Hepatocyte (in vitro differentiated cells): Measurements from ENCODE around the gene DGKZ. TPM values are rescaled to one million over a fixed set of nuclear protein-coding genes. Genes with fewer than 3 reads are reported as not detected.

Source experiments
- DNase-seq: peaks from one replicate; pipeline ENCODE4 v3.0.0-alpha.2; 2016; ENCODE audit warnings: low spot score
- H2AFZ ChIP-seq: fragments of 200-600 bp; sonication (generic); 2 replicates; pipeline ENCODE4 v1.6.0; 2016; ENCODE audit warnings: antibody characterized with exemption, mild to moderate bottlenecking
- H3K27ac ChIP-seq: fragments of 200-600 bp; sonication (generic); 2 replicates; pipeline ENCODE4 v1.5.1; 2016; ENCODE audit warnings: mild to moderate bottlenecking
- H3K27me3 ChIP-seq: fragments of 200-600 bp; sonication (generic); 2 replicates; pipeline ENCODE4 v1.6.1; 2016
- H3K36me3 ChIP-seq: fragments of 200-600 bp; sonication (generic); replicated peaks from 2 replicates; pipeline ENCODE4 v1.5.1; 2016; ENCODE audit warnings: low read depth; ENCODE audit not compliant: insufficient read depth
- H3K4me1 ChIP-seq: fragments of 200-600 bp; sonication (generic); 2 replicates; pipeline ENCODE4 v1.5.1; 2016; ENCODE audit warnings: mild to moderate bottlenecking, moderate library complexity; ENCODE audit not compliant: insufficient read depth
- H3K4me2 ChIP-seq: fragments of 200-600 bp; sonication (generic); 2 replicates; pipeline ENCODE4 v1.6.0; 2016
- H3K4me3 ChIP-seq: fragments of 200-600 bp; sonication (generic); 2 replicates; pipeline ENCODE4 v1.5.1; 2016; ENCODE audit warnings: mild to moderate bottlenecking
- H3K79me2 ChIP-seq: fragments of 200-600 bp; sonication (generic); 2 replicates; pipeline ENCODE4 v1.6.0; 2017; ENCODE audit warnings: mild to moderate bottlenecking
- H3K9me2 ChIP-seq: fragments of 200-600 bp; sonication (generic); replicated peaks from 2 replicates; pipeline ENCODE4 v1.6.0; 2017; ENCODE audit warnings: mild to moderate bottlenecking; ENCODE audit not compliant: insufficient read depth
- H3K9me3 ChIP-seq: fragments of 200-600 bp; sonication (generic); 2 replicates; pipeline ENCODE4 v1.5.1; 2016; ENCODE audit warnings: low read depth, mild to moderate bottlenecking
- H4K20me1 ChIP-seq: fragments of 200-600 bp; sonication (generic); 2 replicates; pipeline ENCODE4 v1.6.0; 2016; ENCODE audit warnings: mild to moderate bottlenecking; ENCODE audit not compliant: insufficient read depth, poor library complexity, severe bottlenecking
- EZH2 ChIP-seq: fragments of 200-600 bp; sonication (generic); IDR thresholded peaks from 2 replicates; pipeline ENCODE4 v1.6.1; 2016; ENCODE audit warnings: antibody characterized with exemption, mild to moderate bottlenecking, borderline replicate concordance
- EZH2phosphoT487 ChIP-seq: fragments of 200-600 bp; sonication (generic); IDR thresholded peaks from one replicate; pipeline ENCODE4 v1.6.1; 2018; ENCODE audit warnings: antibody characterized with exemption, mild to moderate bottlenecking, low read depth, moderate library complexity; ENCODE audit not compliant: unreplicated experiment, severe bottlenecking
- WGBS: methylation state at CpG from one replicate; pipeline ENCODE4 v1.1.6; 2016; ENCODE audit warnings: low lambda C conversion rate; ENCODE audit errors: missing lambda C conversion rate; 5-methylcytosine and 5-hydroxymethylcytosine counted together
- polyA plus RNA-seq: library from polyadenylated mRNA; unstranded; fragments of >200 nt; fragmentation: Nextera tagmentation; extraction: Ambion mirVana; gene quantifications from 2 replicates; pipeline ENCODE4 v1.2.1, GENCODE V29; 2016
- total RNA-seq: library from RNA; depleted of rRNA; stranded (reverse); fragments of >200 nt; gene quantifications from 2 replicates; pipeline ENCODE4 v1.2.3, GENCODE V29; 2014
- TF ChIP-seq, protein P1 (sequence below): fragments of 200-600 bp; sonication (generic); IDR thresholded peaks from 2 replicates; pipeline ENCODE4 v1.5.1; 2016; ENCODE audit warnings: antibody characterized with exemption, mild to moderate bottlenecking; ENCODE audit not compliant: poor library complexity

Gene DGKZ
- total and polyA plus RNA-seq, 2 experiments from 2014 or later: 26.6 to 42.9 TPM

DNA sequence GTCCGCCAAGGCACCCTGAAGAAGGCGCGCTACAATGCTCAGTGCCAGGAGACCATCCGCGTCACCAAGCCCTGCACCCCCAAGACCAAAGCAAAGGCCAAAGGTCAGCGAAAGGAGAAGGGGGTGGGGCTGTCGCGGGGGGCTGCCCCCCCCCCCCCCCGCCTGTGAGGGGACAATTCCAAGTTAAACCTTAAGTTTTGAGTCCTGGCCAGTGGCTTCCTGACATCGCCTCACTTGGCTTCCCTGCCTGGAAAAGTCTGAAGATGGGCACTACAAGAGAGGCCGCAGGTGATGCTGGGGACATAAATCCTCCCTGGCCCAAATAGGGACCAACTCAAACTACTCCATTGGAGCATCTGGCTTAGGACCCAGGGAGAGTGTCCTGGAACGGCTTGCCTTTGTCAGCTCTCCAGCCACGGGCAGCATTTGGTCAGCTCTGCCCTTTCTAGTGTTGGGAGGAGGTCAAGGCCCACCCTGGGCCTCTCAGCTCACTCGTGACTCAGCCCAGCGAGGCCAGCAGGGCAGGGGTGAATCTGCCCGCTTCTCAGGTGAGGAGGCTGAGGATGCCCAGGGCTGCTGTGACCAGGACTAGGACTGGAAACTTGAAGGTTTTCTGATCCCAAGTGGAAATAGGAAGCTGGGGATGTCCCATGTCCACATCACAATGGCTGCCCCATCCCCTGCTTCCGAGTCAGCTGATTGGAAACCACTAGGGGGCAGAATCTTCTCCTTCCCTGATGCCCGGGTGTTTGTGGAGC lies 35.6 kb downstream of the DGKZ start:
- peaks cover 8% of the 10 kb centered on the region for H4K20me1 ChIP-seq
- H3K9me2 ChIP-seq: no peaks in the 10 kb centered on the region
- peaks cover 12% of the 10 kb centered on the region for H3K27me3 ChIP-seq
- H3K36me3 ChIP-seq: no peaks in the 10 kb centered on the region
- peaks cover 14% of the 10 kb centered on the region for H3K79me2 ChIP-seq
- TF ChIP-seq, protein P1, sequence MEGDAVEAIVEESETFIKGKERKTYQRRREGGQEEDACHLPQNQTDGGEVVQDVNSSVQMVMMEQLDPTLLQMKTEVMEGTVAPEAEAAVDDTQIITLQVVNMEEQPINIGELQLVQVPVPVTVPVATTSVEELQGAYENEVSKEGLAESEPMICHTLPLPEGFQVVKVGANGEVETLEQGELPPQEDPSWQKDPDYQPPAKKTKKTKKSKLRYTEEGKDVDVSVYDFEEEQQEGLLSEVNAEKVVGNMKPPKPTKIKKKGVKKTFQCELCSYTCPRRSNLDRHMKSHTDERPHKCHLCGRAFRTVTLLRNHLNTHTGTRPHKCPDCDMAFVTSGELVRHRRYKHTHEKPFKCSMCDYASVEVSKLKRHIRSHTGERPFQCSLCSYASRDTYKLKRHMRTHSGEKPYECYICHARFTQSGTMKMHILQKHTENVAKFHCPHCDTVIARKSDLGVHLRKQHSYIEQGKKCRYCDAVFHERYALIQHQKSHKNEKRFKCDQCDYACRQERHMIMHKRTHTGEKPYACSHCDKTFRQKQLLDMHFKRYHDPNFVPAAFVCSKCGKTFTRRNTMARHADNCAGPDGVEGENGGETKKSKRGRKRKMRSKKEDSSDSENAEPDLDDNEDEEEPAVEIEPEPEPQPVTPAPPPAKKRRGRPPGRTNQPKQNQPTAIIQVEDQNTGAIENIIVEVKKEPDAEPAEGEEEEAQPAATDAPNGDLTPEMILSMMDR: peak; percentile 56
- TF ChIP-seq EZH2: no peak
- no peak for TF ChIP-seq EZH2phosphoT487
- H3K4me2 ChIP-seq: peak overlapping the region; percentile 96
- DNase-seq: peak; percentile 68
- no peak overlapping the region for H3K27ac ChIP-seq
- WGBS: 39% methylated on average over 15 of the region's 18 CpGs
- no peak overlapping the region for H2AFZ ChIP-seq
- H3K4me3 ChIP-seq: peak overlapping the region; percentile 70
- no peaks in the 10 kb centered on the region for H3K9me3 ChIP-seq
- H3K4me1 ChIP-seq: peaks cover 27% of the 10 kb centered on the region

DNA sequence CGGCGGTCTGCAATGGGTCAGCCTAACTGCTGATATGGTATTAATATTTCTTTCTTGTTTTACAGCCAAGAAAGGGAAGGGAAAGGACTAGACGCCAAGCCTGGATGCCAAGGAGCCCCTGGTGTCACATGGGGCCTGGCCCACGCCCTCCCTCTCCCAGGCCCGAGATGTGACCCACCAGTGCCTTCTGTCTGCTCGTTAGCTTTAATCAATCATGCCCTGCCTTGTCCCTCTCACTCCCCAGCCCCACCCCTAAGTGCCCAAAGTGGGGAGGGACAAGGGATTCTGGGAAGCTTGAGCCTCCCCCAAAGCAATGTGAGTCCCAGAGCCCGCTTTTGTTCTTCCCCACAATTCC lies 36.1 kb downstream of the DGKZ start:
- no peak overlapping the region for H3K27ac ChIP-seq
- H3K4me2 ChIP-seq: peak overlapping the region; percentile 96

DNA sequence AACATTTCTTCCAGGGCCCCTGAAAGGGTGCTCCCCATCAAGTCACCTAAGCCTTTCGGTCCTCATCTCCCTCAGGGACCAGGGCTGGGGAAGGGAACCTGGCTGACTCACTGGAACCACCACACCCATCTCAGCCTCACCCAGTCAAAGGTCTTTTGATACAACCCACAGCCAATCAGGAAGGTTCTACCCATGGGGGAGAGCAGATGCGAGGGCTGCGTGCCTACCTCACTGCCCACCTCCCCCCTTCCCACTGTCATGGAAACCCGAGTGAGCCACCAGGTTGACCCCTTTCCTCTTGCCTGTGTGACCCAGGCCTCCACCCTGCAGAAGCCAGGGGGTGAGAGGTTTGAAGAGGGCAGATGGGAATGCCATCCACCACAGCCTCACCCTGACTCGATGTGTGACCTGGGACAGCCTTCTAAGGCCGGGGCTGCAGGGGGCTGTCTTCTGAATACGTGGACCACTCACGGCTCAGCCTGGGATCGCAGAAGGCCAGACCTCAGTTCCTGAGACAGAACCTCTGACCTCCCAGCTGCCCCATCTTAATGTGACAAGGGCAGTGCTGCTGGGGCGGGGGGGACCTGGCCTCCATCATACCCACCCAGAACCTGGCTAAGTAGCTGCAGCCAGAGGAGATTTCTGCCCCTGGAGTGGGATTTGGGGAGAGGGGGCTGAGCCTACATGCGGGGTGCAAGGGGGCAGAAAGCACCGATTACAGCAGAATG lies 36.9 kb downstream of the DGKZ start:
- H3K27me3 ChIP-seq: peaks cover 25% of the 10 kb centered on the region
- TF ChIP-seq EZH2 (no peak), EZH2phosphoT487 (no peak)
- TF ChIP-seq, protein P1: no peak
- no peak overlapping the region for H2AFZ ChIP-seq
- no peak for DNase-seq
- no peak overlapping the region for H3K4me3 ChIP-seq
- H4K20me1 ChIP-seq: peaks cover 8% of the 10 kb centered on the region
- no peaks in the 10 kb centered on the region for H3K9me3 ChIP-seq
- H3K4me1 ChIP-seq: peaks cover 35% of the 10 kb centered on the region
- no peak overlapping the region for H3K4me2 ChIP-seq
- no peaks in the 10 kb centered on the region for H3K9me2 ChIP-seq
- WGBS: 81% methylated on average over 12 of the region's 12 CpGs
- H3K36me3 ChIP-seq: no peaks in the 10 kb centered on the region
- no peak overlapping the region for H3K27ac ChIP-seq
- peaks cover 14% of the 10 kb centered on the region for H3K79me2 ChIP-seq

More for the DNA sequence above, 36.1 kb downstream of the DGKZ start:
- Histone ChIP-seq H4K20me1 (peaks cover 8% of the 10 kb centered on the region), H2AFZ (no peak overlapping the region), H3K4me3 (no peak overlapping the region), H3K4me1 (peaks cover 27% of the 10 kb centered on the region), H3K27me3 (peaks cover 18% of the 10 kb centered on the region), H3K79me2 (peaks cover 14% of the 10 kb centered on the region), H3K36me3 (no peaks in the 10 kb centered on the region), H3K9me2 (no peaks in the 10 kb centered on the region), H3K9me3 (no peaks in the 10 kb centered on the region)
- no peak for DNase-seq
- 72% methylated on average over 7 of the region's 7 CpGs for WGBS
- TF ChIP-seq EZH2phosphoT487 (no peak), EZH2 (no peak)
- TF ChIP-seq, protein P1: no peak
